GM12864 (cell line): ENCODE data around the gene MLPH.

Experiments
- DNase-seq: peaks from one replicate; pipeline ENCODE4 v3.0.0-alpha.2; 2011; ENCODE audit warnings: low read depth
- H3K4me3 ChIP-seq: 2 replicates; pipeline ENCODE4 v1.5.1; 2011; ENCODE audit warnings: mild to moderate bottlenecking, low read depth, low read length, control low read depth
- TF ChIP-seq, protein P1 (sequence below): IDR thresholded peaks from 2 replicates; pipeline ENCODE4 v1.5.1; 2011; ENCODE audit warnings: low read depth, mild to moderate bottlenecking, moderate library complexity, low read length, control low read depth, inconsistent platforms; ENCODE audit errors: missing control alignments

Gene MLPH

DNA sequence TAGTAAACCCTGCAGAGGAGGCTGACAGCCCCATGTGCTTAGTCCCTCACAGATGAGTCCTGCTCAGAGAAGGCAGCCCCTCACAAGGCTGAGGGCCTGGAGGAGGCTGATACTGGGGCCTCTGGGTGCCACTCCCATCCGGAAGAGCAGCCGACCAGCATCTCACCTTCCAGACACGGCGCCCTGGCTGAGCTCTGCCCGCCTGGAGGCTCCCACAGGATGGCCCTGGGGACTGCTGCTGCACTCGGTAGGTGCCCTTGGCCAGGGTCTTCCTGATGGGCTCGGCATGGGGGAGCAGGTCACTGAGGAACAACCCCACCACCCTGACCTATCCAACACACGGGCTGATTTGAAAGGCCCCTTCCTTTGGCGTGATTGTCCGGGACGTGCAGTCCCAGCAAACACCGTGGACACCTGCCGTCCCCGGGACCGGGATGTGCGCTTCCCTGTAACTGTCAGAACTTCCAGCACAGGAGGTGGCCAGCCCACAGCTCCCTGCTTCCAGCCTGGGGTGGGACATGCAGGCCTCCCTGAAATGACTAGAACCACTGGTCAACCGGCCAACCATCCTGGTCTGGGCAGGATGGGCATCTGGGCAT is 38.6 kb downstream of the MLPH start:
- no peak overlapping the region for H3K4me3 ChIP-seq
- TF ChIP-seq, protein P1, sequence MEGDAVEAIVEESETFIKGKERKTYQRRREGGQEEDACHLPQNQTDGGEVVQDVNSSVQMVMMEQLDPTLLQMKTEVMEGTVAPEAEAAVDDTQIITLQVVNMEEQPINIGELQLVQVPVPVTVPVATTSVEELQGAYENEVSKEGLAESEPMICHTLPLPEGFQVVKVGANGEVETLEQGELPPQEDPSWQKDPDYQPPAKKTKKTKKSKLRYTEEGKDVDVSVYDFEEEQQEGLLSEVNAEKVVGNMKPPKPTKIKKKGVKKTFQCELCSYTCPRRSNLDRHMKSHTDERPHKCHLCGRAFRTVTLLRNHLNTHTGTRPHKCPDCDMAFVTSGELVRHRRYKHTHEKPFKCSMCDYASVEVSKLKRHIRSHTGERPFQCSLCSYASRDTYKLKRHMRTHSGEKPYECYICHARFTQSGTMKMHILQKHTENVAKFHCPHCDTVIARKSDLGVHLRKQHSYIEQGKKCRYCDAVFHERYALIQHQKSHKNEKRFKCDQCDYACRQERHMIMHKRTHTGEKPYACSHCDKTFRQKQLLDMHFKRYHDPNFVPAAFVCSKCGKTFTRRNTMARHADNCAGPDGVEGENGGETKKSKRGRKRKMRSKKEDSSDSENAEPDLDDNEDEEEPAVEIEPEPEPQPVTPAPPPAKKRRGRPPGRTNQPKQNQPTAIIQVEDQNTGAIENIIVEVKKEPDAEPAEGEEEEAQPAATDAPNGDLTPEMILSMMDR = no peak
- no peak for DNase-seq

DNA sequence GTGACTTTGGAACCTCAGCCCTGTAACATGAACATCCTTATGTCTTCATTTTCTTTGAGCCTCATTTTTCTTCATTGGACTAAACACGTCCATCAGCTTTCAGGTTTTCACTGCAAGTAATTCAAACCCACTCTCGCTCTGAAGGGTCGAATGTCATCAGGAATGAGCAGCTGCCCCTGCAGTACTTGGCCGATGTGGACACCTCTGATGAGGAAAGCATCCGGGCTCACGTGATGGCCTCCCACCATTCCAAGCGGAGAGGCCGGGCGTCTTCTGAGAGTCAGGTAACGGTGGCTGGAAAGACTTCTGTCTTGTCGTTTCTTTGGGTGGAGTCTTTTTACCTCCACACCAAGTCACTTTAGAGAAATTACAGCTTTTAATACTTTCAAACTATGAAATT is 40.2 kb downstream of the MLPH start:
- no peak overlapping the region for H3K4me3 ChIP-seq
- TF ChIP-seq, protein P1 = no peak
- no peak for DNase-seq

DNA sequence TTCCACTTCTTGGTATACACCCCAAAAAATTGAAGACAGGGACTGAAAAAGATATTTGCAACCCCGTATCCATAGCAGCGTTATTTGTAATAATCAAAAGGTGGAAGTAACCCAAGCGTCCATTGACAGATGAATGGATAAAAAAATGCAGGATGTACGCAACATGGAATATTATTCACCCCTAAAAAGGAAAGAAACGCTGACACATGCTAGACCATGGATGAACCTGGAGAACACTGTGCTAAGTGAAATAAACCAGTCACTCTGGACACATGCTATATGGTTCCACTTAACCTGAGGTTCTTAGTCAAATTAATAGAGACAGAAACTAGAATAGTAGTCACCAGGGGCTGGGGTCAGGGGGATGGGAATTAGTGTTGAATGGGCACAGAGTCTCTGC is 40.7 kb downstream of the MLPH start:
- H3K4me3 ChIP-seq = no peak overlapping the region
- no peak for DNase-seq
- TF ChIP-seq, protein P1 = no peak

DNA sequence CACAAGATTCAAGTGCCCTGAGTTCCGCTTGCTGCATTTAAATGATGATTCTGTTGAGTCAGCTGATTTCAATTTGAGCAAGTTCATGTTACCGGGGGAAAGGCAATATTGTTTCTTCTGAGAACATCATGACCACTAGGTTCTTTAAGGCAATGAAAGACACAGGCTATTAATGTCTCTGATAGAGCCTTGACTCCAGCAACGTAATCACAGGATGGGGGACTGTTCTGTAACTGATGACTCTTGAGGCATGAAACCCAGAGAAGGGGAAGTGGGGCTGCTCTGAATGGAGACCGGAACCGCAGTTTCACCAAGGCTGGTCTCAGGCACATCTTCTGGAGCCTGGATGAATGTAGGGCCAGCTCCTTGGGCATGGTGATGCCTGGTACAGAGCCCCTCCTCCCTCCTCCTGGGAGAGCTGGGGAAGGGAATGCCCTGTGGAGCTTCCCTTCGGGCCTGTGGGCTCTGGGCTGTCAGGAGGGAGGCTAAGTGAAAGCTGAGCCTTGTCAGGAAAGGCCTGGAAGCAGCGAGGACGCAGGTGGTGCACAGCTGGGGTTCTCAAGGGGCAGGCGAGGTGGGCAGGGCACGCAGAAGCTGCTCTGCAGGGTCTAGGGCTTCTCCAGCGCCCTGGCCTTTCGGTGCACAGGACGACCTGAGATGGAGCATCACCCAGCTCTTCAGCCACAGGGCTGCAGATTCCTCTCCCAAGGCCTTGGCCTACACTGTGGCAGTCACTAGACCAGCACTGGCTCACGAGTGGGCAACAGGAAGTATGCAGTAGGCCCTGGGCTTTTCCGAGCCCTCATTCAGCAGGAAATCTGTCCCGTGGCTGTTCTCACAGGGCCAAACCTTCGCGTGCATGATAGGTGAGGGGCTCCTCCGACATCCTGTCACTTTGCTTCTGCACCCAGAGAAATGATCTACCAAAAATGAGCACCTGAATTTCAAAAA is 42.7 kb downstream of the MLPH start:
- TF ChIP-seq, protein P1 = no peak
- H3K4me3 ChIP-seq = no peak overlapping the region
- DNase-seq = peak; percentile 69

DNA sequence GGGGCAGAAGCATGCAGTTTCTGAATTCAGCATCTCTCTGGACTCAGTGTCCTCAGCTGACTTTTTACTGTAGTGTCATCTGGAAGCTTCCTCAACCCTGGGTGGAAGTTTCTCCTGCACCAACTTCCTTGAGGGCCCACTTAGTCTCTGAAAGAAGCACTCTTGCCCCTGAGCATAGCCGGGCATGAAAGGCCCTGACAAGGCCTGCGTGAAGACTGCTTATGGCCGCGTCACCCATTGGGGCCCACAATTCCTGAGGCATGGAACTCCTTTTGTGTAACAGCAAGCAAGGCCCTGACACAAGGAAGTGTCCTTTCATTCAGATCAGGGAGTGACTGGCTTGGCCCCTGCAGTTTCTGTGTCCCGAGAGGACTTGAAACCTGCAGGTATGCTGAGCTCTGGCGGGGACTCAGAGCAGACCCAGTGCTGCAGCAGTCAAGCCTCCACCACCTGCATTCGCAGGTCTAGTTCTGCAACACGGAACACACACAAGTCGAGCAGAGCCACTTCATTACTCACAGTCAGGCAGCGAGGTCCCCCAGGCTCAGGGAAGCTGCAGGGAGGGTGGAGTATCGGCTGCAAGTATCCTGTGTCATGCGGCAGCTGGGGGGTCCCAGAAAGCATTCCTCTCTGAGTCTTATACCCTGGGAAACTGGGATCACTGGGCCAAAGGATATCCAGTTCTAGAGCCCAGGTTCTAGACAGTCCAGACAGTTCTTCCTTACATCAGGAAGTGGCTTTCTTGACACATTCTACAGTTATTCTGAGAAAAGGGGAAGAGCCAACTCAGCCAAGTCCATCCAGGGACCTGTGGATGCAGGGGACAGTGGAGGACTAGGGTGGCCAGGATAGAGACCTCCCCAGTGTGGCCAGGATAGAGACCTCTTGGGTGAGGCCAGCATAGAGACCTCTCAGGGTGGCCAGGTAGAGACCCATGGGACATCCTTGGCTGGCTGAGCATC is 43.7 kb downstream of the MLPH start:
- TF ChIP-seq, protein P1 = no peak
- no peak for DNase-seq
- H3K4me3 ChIP-seq = no peak overlapping the region

DNA sequence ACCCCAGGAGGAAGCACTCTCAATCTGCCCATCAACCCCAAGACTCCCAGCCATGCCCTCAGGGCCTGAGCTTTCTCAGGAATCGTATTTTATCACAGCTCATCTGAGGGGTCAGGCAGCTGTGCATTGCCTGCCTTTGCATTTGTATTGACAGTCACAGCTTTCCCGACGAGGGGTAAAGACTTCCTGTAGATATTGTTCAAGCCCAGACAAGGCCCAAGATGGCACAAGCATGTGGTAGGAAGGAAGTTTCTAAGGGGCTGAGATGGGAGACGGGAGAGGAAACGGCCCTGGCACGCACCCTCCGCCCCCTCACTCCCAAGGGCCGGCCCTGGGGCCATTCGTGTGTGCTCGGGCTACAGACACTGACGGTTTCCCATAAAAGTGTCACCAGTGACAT is 45.1 kb downstream of the MLPH start:
- DNase-seq = no peak
- H3K4me3 ChIP-seq = no peak overlapping the region
- TF ChIP-seq, protein P1 = no peak
